SK-N-MC (cell line): Measurements from ENCODE around the gene HMOX1.

Experiments used
- DNase-seq: peaks from one replicate; pipeline ENCODE4 v3.0.0-alpha.2; 2011; ENCODE audit warnings: low read depth, low spot score
- H3K27ac ChIP-seq: fragments of 200-600 bp; sonication (generic); 2 replicates; pipeline ENCODE4 v1.5.1; 2016; ENCODE audit warnings: mixed run types
- H3K36me3 ChIP-seq: fragments of 200-600 bp; sonication (generic); 2 replicates; pipeline ENCODE4 v1.6.1; 2017; ENCODE audit warnings: antibody characterized with exemption, low read length, mixed read lengths; ENCODE audit not compliant: insufficient read depth
- H3K4me3 ChIP-seq: fragments of 200-600 bp; sonication (generic); 2 replicates; pipeline ENCODE4 v1.5.1; 2016
- H3K9ac ChIP-seq: fragments of 200-600 bp; sonication (generic); 2 replicates; pipeline ENCODE4 v1.8.0; 2017; ENCODE audit warnings: mixed run types, mixed read lengths; ENCODE audit not compliant: insufficient read length
- H3K9me3 ChIP-seq: fragments of 200-600 bp; sonication (generic); 2 replicates; pipeline ENCODE4 v1.6.1; 2017; ENCODE audit warnings: low read depth, mild to moderate bottlenecking, antibody characterized with exemption, low read length, moderate library complexity, mixed read lengths
- EZH2 ChIP-seq: fragments of 200-600 bp; sonication (generic); IDR thresholded peaks from one replicate; pipeline ENCODE4 v1.6.1; 2017; ENCODE audit warnings: antibody characterized with exemption
- FOXP2 ChIP-seq: optimal IDR thresholded peaks from 2 replicates; pipeline ENCODE3; 2011; ENCODE audit warnings: mild to moderate bottlenecking, moderate library complexity; ENCODE audit not compliant: insufficient read depth; ENCODE audit errors: extremely low read length, control extremely low read depth
- POLR2AphosphoS5 ChIP-seq: IDR thresholded peaks from 2 replicates; pipeline ENCODE4 v1.6.1; 2012; ENCODE audit warnings: mild to moderate bottlenecking, low read depth, low read length, borderline replicate concordance

Gene HMOX1

GRCh38 chr22:35375031-35375430 lies 5.9 kb upstream of the HMOX1 start:
- H3K36me3 ChIP-seq, result no peaks in the 10 kb centered on the region
- H3K9me3 ChIP-seq, result no peaks in the 10 kb centered on the region
- DNase-seq, result no peak
- TF ChIP-seq POLR2AphosphoS5 (no peak), FOXP2 (no peak), EZH2 (no peak)
- no peak overlapping the region for H3K9ac ChIP-seq
- H3K27ac ChIP-seq, result peak overlapping the region; percentile 91; the same call in 1 of the 2 replicates
- no peak overlapping the region for H3K4me3 ChIP-seq

- Histone ChIP-seq H3K9me3 (no peaks in the 10 kb centered on the region), H3K9ac (no peak overlapping the region), H3K36me3 (no peaks in the 10 kb centered on the region), H3K27ac (peak overlapping the region; percentile 91), H3K4me3 (no peak overlapping the region)
- TF ChIP-seq FOXP2, result no peak
- no peak for TF ChIP-seq EZH2
- TF ChIP-seq POLR2AphosphoS5, result no peak
- DNase-seq, result no peak
Observed at GRCh38 chr22:35375526-35375925, 5.4 kb upstream of the HMOX1 start.

- peak overlapping the region; percentile 69 for H3K9ac ChIP-seq
- peak; percentile 93 for DNase-seq
- H3K9me3 ChIP-seq, result no peaks in the 10 kb centered on the region
- H3K4me3 ChIP-seq, result peak overlapping the region; percentile 63
- no peaks in the 10 kb centered on the region for H3K36me3 ChIP-seq
- H3K27ac ChIP-seq, result peak overlapping the region; percentile 91
- TF ChIP-seq POLR2AphosphoS5 (peak; percentile 51), EZH2 (no peak), FOXP2 (no peak)
Observed at GRCh38 chr22:35376728-35377472, 4.0 kb upstream of the HMOX1 start.

GRCh38 chr22:35377735-35378134 lies 3.2 kb upstream of the HMOX1 start:
- TF ChIP-seq EZH2, result no peak
- TF ChIP-seq POLR2AphosphoS5, result no peak
- no peak for TF ChIP-seq FOXP2
- Histone ChIP-seq H3K4me3 (no peak overlapping the region), H3K36me3 (no peaks in the 10 kb centered on the region), H3K9me3 (no peaks in the 10 kb centered on the region), H3K9ac (no peak overlapping the region), H3K27ac (peak overlapping the region; percentile 91; the same call in 1 of the 2 replicates)
- no peak for DNase-seq

- H3K9ac ChIP-seq, result no peak overlapping the region
- no peak for DNase-seq
- no peak overlapping the region for H3K4me3 ChIP-seq
- H3K9me3 ChIP-seq, result no peaks in the 10 kb centered on the region
- no peak for TF ChIP-seq FOXP2
- no peak for TF ChIP-seq POLR2AphosphoS5
- TF ChIP-seq EZH2, result no peak
- peak overlapping the region; percentile 91; the same call in 1 of the 2 replicates for H3K27ac ChIP-seq
- H3K36me3 ChIP-seq, result no peaks in the 10 kb centered on the region
Observed at GRCh38 chr22:35378621-35379020, 2.3 kb upstream of the HMOX1 start.

- TF ChIP-seq POLR2AphosphoS5 (no peak), FOXP2 (no peak), EZH2 (no peak)
- H3K4me3 ChIP-seq, result no peak overlapping the region
- H3K36me3 ChIP-seq, result no peaks in the 10 kb centered on the region
- no peak for DNase-seq
- H3K9ac ChIP-seq, result no peak overlapping the region
- H3K27ac ChIP-seq, result no peak overlapping the region
- H3K9me3 ChIP-seq, result no peaks in the 10 kb centered on the region
Observed at GRCh38 chr22:35379146-35379993, 1.5 kb upstream of the HMOX1 start.

- H3K4me3 ChIP-seq, result no peak overlapping the region
- no peak for TF ChIP-seq POLR2AphosphoS5
- TF ChIP-seq EZH2, result no peak
- no peak for TF ChIP-seq FOXP2
- H3K9me3 ChIP-seq, result no peaks in the 10 kb centered on the region
- H3K9ac ChIP-seq, result no peak overlapping the region
- no peak overlapping the region for H3K27ac ChIP-seq
- DNase-seq, result no peak
- H3K36me3 ChIP-seq, result no peaks in the 10 kb centered on the region
Observed at GRCh38 chr22:35380013-35380412, 883 bp upstream of the HMOX1 start.

- Histone ChIP-seq H3K9me3 (no peaks in the 10 kb centered on the region), H3K27ac (no peak overlapping the region), H3K36me3 (no peaks in the 10 kb centered on the region), H3K9ac (no peak overlapping the region), H3K4me3 (peak overlapping the region; percentile 44)
- DNase-seq, result no peak
- TF ChIP-seq FOXP2 (no peak), EZH2 (no peak), POLR2AphosphoS5 (no peak)
Observed at GRCh38 chr22:35381424-35382009, 621 bp downstream of the HMOX1 start.
